Fibroblast of lung (primary cell): Measurements from ENCODE around the gene NMNAT2.

Experiments
- CTCF ChIP-seq, 2 donors: IDR thresholded peaks in 1 of 2; conservative IDR thresholded peaks in 1 of 2; 1 replicate in 1 of 2; 2 replicates in 1 of 2; pipeline ENCODE4 v1.5.1; 2011 to 2012; ENCODE audit warnings: low read length in 2 of 2, control low read depth in 1 of 2, inconsistent platforms in 1 of 2, low read depth in 1 of 2, mild to moderate bottlenecking in 1 of 2
- EZH2 ChIP-seq: IDR thresholded peaks from 2 replicates; pipeline ENCODE4 v1.5.1; 2012; ENCODE audit warnings: low read length, control low read depth, mild to moderate bottlenecking; ENCODE audit errors: missing control alignments

DNA sequence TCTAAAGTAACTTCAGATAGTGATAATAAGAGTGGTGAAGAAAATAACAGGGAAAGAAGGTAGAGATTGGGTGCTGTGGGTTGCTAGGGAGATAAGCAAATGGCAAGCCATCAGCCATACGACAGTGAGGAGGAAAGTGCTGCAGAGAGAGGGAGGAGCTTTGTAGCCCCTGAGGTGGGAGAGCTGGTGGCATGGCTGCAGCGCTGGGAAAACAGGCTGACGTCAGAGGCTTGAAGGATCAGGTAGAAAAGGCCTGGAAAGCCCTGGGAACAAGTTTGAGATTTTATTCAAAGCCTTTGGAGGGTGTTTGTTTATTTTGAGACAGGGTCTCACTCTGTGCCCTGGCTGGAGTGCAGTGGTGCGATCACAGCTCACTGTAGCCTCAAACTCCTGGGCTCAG is 109.5 kb downstream of the NMNAT2 start:
- TF ChIP-seq CTCF (conservative IDR thresholded peaks at IDR 0.05 in 1 of 2, IDR thresholded peaks at IDR 0.05 in 1 of 2; ENCODE audit: low read depth in 1 of 2, low read length in 2 of 2): no peak
- no peak for TF ChIP-seq EZH2
